Amygdala (tissue), 56 donors: ENCODE results near the gene OR56B4.
"Not testable (repeated sequence)": the region's sequence is repeated elsewhere in the genome, so short reads cannot be mapped to it uniquely, and the experiment has no call there.

Experiments
- DNase-seq, 56 donors: peaks; one replicate each; lab custom pipeline; 2025; lab: John Stamatoyannopoulos, UW

Gene OR56B4

GRCh38 chr11:6143737-6144136 is 36.3 kb downstream of the OR56B4 start:
- DNase-seq: not testable (repeated sequence)

- DNase-seq: no peak
Observed at GRCh38 chr11:6151117-6151516, 43.6 kb downstream of the OR56B4 start.

GRCh38 chr11:6152126-6152525 is 44.6 kb downstream of the OR56B4 start:
- no peak for DNase-seq

DNA sequence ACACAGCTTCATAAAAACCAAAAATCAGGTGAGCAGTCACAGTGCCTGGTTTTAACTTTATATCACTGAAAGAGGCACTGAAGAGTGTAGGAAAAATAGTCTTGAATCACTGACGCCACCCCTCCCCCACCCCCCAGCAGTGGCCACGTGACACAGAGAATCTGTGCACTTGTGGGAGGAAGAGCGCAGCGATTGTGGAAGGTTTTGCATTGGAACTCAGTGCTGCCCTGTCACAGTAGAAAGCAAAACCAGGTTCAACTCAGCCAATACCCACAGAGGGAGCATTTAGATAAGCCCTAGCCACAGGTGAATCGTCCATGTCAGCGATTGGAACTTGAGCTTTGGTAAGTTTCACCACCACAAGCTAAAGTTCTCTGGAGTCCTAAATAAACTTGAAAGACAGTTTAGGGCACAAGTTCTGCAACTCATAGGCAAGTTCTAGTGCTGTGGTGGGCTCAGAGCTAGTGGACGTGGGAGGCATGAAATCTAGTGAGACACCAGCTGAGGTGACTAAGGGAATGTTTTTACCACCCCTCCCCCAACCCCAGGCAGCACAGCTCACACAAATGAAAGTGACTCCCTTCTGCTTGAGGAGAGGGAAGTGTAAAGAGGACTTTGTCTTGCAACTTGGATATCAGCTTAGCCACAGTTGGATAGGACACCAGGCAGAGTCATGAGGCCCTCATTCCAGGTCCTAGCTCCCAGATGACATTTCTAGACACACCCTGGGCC is 49.3 kb downstream of the OR56B4 start:
- no peak for DNase-seq
